Myocyte (in vitro differentiated cells): Measurements from ENCODE around the gene BRINP1. TPM values are rescaled to one million over a fixed set of nuclear protein-coding genes. Genes with fewer than 3 reads are reported as not detected.

Source experiments
- DNase-seq: peaks from one replicate; pipeline ENCODE4 v3.0.0-alpha.2; 2012; ENCODE audit warnings: low read depth
- total RNA-seq: library from RNA; depleted of rRNA; stranded (reverse); fragments of >200 nt; gene quantifications from 2 replicates; pipeline ENCODE4 v1.2.3, GENCODE V29; 2014

The BRINP1 gene
- total RNA-seq, 1 donor from 2014 or later, result 1.4 TPM

- DNase-seq, result no peak
These were observed 25.9 kb downstream of the BRINP1 start for GRCh38 chr9:119343059-119343990.

GRCh38 chr9:119339056-119339455 is 30.2 kb downstream of the BRINP1 start:
- no peak for DNase-seq

GRCh38 chr9:119337573-119337972 is 31.7 kb downstream of the BRINP1 start:
- no peak for DNase-seq

- DNase-seq, result no peak
These were observed 34.5 kb downstream of the BRINP1 start for GRCh38 chr9:119334745-119335144.

GRCh38 chr9:119333507-119334229 is 35.6 kb downstream of the BRINP1 start:
- DNase-seq, result no peak

- DNase-seq, result no peak
These were observed 36.7 kb downstream of the BRINP1 start for GRCh38 chr9:119332522-119332921.

GRCh38 chr9:119322184-119322583 is 47.1 kb downstream of the BRINP1 start:
- DNase-seq, result peak; percentile 5

GRCh38 chr9:119318371-119318770 is 50.9 kb downstream of the BRINP1 start:
- DNase-seq, result no peak

- no peak for DNase-seq
These were observed 55.4 kb downstream of the BRINP1 start for GRCh38 chr9:119313846-119314245.

- no peak for DNase-seq
These were observed 58.5 kb downstream of the BRINP1 start for GRCh38 chr9:119310741-119311140.

GRCh38 chr9:119307471-119307870 is 61.8 kb downstream of the BRINP1 start:
- no peak for DNase-seq

- DNase-seq, result no peak
These were observed 64.7 kb downstream of the BRINP1 start for GRCh38 chr9:119304555-119304954.

- no peak for DNase-seq
These were observed 66.1 kb downstream of the BRINP1 start for GRCh38 chr9:119302988-119303698.

- DNase-seq, result no peak
These were observed 71.0 kb downstream of the BRINP1 start for GRCh38 chr9:119298076-119298853.

- no peak for DNase-seq
These were observed 77.7 kb downstream of the BRINP1 start for GRCh38 chr9:119291554-119291953.

GRCh38 chr9:119289740-119290433 is 79.3 kb downstream of the BRINP1 start:
- DNase-seq, result peak; percentile 77

- no peak for DNase-seq
These were observed 84.5 kb downstream of the BRINP1 start for GRCh38 chr9:119284587-119285337.

- peak; percentile 2 for DNase-seq
These were observed 85.1 kb downstream of the BRINP1 start for GRCh38 chr9:119284118-119284517.

GRCh38 chr9:119283078-119283794 is 86.0 kb downstream of the BRINP1 start:
- DNase-seq, result peak; percentile 3
